ENCODE data around the gene TMEM82. TPM values are rescaled to one million over a fixed set of nuclear protein-coding genes. Genes with fewer than 3 reads are reported as not detected.

TMEM82 gene
- total and polyA plus RNA-seq, 2 of the 13 experiments (the other 11 are each of a cell fraction or from before 2014, with no cell fraction given): 0.24 to 0.97 TPM

DNA sequence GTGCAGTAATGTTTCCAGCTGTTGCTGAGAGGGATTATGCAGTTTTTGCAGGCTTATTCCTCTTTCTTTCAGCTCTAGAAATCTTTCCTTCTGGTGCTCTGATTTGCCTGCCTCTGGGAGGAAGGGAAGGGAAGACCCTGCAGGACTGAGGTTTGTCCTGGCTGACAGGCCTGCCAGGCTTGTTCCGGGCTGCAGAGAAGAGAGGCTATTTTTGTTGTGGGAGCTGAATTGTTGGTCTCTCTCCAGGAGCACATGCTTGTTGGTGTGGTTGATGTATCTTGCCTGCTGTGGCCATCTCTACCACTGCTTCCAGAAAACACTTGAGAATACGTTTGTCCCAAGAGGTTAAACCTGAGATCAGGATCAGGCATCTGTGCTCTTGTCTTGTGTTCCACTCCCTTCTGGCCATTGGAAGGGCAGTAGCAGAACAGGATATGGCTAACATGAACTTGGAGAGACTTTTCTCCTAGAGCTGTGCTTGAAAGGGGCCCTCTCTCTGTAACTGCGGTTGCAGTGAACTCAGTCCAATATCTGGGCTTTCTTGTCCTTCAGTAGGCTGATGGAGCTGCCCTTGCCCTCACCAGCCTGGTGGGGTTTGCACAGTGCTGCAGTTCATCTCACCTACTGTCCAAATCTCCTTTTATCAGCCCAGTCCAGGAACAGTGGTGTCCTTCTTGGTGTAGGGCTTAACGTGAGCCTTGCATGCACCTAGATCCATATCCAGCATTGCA is 27.7 kb upstream of the TMEM82 start:
- ChIA-PET CTCF (ENCODE audit: low intra/inter-chr PET ratio, low total read pairs) (no interaction called here), POLR2A (no interaction called here)
- Histone ChIP-seq H3K4me1 (ENCODE audit: insufficient read depth, low read length) (peaks cover 12% of the 10 kb centered on the region; the same call in 1 of the 2 replicates), H2AFZ (ENCODE audit: low read length) (no peak overlapping the region), H4K20me1 (ENCODE audit: insufficient read depth, low read length) (no peaks in the 10 kb centered on the region), H3K27me3 (ENCODE audit: control insufficient read depth in 1 of 2, insufficient read depth in 2 of 2, low read length in 2 of 2) (no peaks in the 10 kb centered on the region), H3K9me3 (ENCODE audit: low read length) (no peaks in the 10 kb centered on the region), H3K9ac (ENCODE audit: insufficient read depth, low read depth, low read length) (no peak overlapping the region), H3K79me2 (ENCODE audit: insufficient read depth, low read length) (no peaks in the 10 kb centered on the region), H3K36me3 (replicated peaks in 1 of 2; ENCODE audit: control insufficient read depth in 1 of 2, insufficient read depth in 2 of 2, low read length in 2 of 2) (peaks cover 17 to 32% of the 10 kb centered on the region in 2 experiments), H3K27ac (ENCODE audit: extremely low read length, insufficient read depth, low read length) (no peak overlapping the region), H3K4me2 (ENCODE audit: low read depth, low read length) (no peak overlapping the region), H3K4me3 (replicated peaks in 1 of 3; ENCODE audit: insufficient read depth in 1 of 3, low read depth in 2 of 3, low read length in 3 of 3) (no peak overlapping the region)
- FAIRE-seq (no peak), DNase-seq (ENCODE audit: low spot score) (no peak), ATAC-seq (no peak)
- in situ Hi-C loops (cut with HindIII; ENCODE audit: extremely low pct_ligation_motif_present, low pct_unique_long_range_greater_than_20kb): no loop called here
- intact Hi-C loops (cut with micrococcal nuclease; ENCODE audit: unreplicated experiment): no loop called here
- WGBS (ENCODE audit: low lambda C conversion rate): 92% methylated on average over 3 of the region's 4 CpGs
- TF ChIP-seq, protein P1, sequence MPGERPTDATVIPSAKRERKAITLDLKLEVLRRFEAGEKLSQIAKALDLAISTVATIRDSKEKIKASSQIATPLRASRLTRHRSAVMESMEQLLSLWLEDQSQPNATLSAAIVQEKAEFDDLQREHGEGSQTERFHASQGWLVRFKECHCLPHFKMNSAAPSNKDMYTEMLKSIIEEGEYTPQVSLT (CRISPR knock-in tag; IDR thresholded peaks at IDR 0.05; ENCODE audit: borderline replicate concordance, low read depth): no peak
- BruUV-seq (replicated peaks): no TSS peak

DNA sequence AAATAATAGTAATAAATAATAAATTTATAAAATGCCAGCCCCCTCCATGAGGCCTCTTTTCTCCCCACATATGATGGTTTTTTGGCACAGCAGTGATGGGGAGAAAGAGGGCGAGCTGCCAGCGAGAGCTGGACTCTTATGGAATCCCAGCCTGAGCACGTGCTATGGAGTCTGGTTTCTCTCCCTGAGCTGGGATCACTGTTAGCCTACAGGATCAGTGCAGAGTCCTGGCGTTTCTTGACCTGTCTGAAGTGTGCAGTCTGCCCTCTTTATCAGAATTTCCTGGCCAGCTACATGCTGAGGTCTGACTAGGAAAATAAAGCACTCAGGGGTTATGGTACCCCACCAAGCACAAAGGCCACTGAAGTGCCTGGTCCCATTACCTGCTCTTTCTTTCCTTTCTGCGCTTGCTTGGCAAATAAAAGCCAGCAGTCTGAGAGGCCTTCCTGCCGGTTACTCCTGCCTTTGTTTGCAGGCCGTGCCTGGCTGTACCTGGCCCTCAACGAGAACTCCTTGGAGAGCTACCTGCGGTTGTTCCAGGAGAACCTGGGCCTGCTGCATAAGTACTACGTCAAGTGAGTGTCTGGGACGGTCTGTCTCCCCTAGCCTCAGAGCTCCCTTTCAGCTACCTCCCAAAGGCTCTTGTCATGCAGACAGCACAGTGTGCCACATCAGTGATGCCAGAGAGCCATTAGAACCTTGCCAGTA is 24.7 kb upstream of the TMEM82 start:
- ChIA-PET CTCF (ENCODE audit: low intra/inter-chr PET ratio, low total read pairs) (no interaction called here), POLR2A (no interaction called here)
- H3K4me1 ChIP-seq (ENCODE audit: insufficient read depth, low read length): peaks cover 12% of the 10 kb centered on the region; the same call in 1 of the 2 replicates
- intact Hi-C loops (cut with micrococcal nuclease; ENCODE audit: unreplicated experiment) (no loop called here), in situ Hi-C loops (cut with HindIII; ENCODE audit: extremely low pct_ligation_motif_present, low pct_unique_long_range_greater_than_20kb) (no loop called here)
- no TSS peak for BruUV-seq (replicated peaks)
- no peak for ATAC-seq
- no peak for DNase-seq (ENCODE audit: low spot score)
- H3K27ac ChIP-seq (ENCODE audit: extremely low read length, insufficient read depth, low read length): no peak overlapping the region
- H3K79me2 ChIP-seq (ENCODE audit: insufficient read depth, low read length): no peaks in the 10 kb centered on the region
- H2AFZ ChIP-seq (ENCODE audit: low read length): no peak overlapping the region
- H3K27me3 ChIP-seq (ENCODE audit: control insufficient read depth in 1 of 2, insufficient read depth in 2 of 2, low read length in 2 of 2): no peaks in the 10 kb centered on the region
- peaks cover 22 to 44% of the 10 kb centered on the region in 2 experiments for H3K36me3 ChIP-seq (replicated peaks in 1 of 2; ENCODE audit: control insufficient read depth in 1 of 2, insufficient read depth in 2 of 2, low read length in 2 of 2)
- no peak overlapping the region for H3K9ac ChIP-seq (ENCODE audit: insufficient read depth, low read depth, low read length)
- no peaks in the 10 kb centered on the region for H4K20me1 ChIP-seq (ENCODE audit: insufficient read depth, low read length)
- no peak for FAIRE-seq
- no peak for TF ChIP-seq ZNF101 (CRISPR knock-in tag; IDR thresholded peaks at IDR 0.05; ENCODE audit: borderline replicate concordance, low read depth)
- TF ChIP-seq DNMT1 (CRISPR knock-in tag; IDR thresholded peaks at IDR 0.05): no peak
- no peak for TF ChIP-seq ZNF552 (CRISPR knock-in tag; IDR thresholded peaks at IDR 0.05; ENCODE audit: borderline replicate concordance)
- TF ChIP-seq, protein P2, sequence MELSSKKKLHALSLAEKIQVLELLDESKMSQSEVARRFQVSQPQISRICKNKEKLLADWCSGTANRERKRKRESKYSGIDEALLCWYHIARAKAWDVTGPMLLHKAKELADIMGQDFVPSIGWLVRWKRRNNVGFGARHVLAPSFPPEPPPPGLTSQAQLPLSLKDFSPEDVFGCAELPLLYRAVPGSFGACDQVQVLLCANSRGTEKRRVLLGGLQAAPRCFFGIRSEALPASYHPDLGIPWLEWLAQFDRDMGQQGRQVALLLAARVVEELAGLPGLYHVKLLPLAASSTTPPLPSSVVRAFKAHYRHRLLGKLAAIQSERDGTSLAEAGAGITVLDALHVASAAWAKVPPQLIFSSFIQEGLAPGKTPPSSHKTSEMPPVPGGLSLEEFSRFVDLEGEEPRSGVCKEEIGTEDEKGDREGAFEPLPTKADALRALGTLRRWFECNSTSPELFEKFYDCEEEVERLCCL (CRISPR knock-in tag; IDR thresholded peaks at IDR 0.05; ENCODE audit: borderline replicate concordance): no peak
- no peak for TF ChIP-seq MAFK (conservative IDR thresholded peaks at IDR 0.05 in 1 of 2, IDR thresholded peaks at IDR 0.05 in 1 of 2; ENCODE audit: low read length in 2 of 2)
- no peak for TF ChIP-seq MXI1 (IDR thresholded peaks at IDR 0.05; ENCODE audit: borderline replicate concordance, low read depth, low read length)
- TF ChIP-seq ZNF335 (CRISPR knock-in tag; IDR thresholded peaks at IDR 0.05): no peak
- no peak overlapping the region for H3K4me2 ChIP-seq (ENCODE audit: low read depth, low read length)
- no peak overlapping the region for H3K4me3 ChIP-seq (replicated peaks in 1 of 3; ENCODE audit: insufficient read depth in 1 of 3, low read depth in 2 of 3, low read length in 3 of 3)
- WGBS (ENCODE audit: low lambda C conversion rate): 96% methylated on average over 10 of the region's 11 CpGs
- H3K9me3 ChIP-seq (ENCODE audit: low read length): no peaks in the 10 kb centered on the region
